Measurements from ENCODE around the gene TNS1. TPM values are rescaled to one million over a fixed set of nuclear protein-coding genes. Genes with fewer than 3 reads are reported as not detected.

Gene TNS1
- total RNA-seq, 3 donors from 2014 or later: 0.50 to 1.2 (median 0.54) TPM

GRCh38 chr2:217834744-217835513, 167.9 kb downstream of the TNS1 start:
- Mint-ChIP-seq H3K4me1 (ENCODE audit: low read depth) (no peaks in the 10 kb centered on the region), H3K36me3 (ENCODE audit: insufficient read depth) (no peaks in the 10 kb centered on the region), H3K4me3 (no peak overlapping the region), H3K27me3 (ENCODE audit: low read depth) (no peaks in the 10 kb centered on the region), H3K9me3 (no peaks in the 10 kb centered on the region)
- no peak for ATAC-seq
- DNase-seq: no peak

- Mint-ChIP-seq H3K4me1 (ENCODE audit: low read depth) (no peaks in the 10 kb centered on the region), H3K9me3 (no peaks in the 10 kb centered on the region), H3K4me3 (no peak overlapping the region), H3K36me3 (ENCODE audit: insufficient read depth) (no peaks in the 10 kb centered on the region), H3K27me3 (ENCODE audit: low read depth) (no peaks in the 10 kb centered on the region)
- no peak for DNase-seq
- ATAC-seq: no peak
These were observed 168.7 kb downstream of the TNS1 start for GRCh38 chr2:217834057-217834620.

GRCh38 chr2:217833439-217833838, 169.4 kb downstream of the TNS1 start:
- ATAC-seq: no peak
- H3K4me3 Mint-ChIP-seq: no peak overlapping the region
- H3K4me1 Mint-ChIP-seq (ENCODE audit: low read depth): no peaks in the 10 kb centered on the region

GRCh38 chr2:217832987-217833386, 169.8 kb downstream of the TNS1 start:
- no peaks in the 10 kb centered on the region for H3K4me1 Mint-ChIP-seq (ENCODE audit: low read depth)
- no peak overlapping the region for H3K4me3 Mint-ChIP-seq
- H3K9me3 Mint-ChIP-seq: no peaks in the 10 kb centered on the region
- no peaks in the 10 kb centered on the region for H3K36me3 Mint-ChIP-seq (ENCODE audit: insufficient read depth)
- ATAC-seq: no peak
- peaks cover 3% of the 10 kb centered on the region for H3K27me3 Mint-ChIP-seq (ENCODE audit: low read depth)
- no peak for DNase-seq

More at GRCh38 chr2:217833439-217833838, 169.4 kb downstream of the TNS1 start:
- H3K9me3 Mint-ChIP-seq: no peaks in the 10 kb centered on the region
- peaks cover 3% of the 10 kb centered on the region for H3K27me3 Mint-ChIP-seq (ENCODE audit: low read depth)
- no peaks in the 10 kb centered on the region for H3K36me3 Mint-ChIP-seq (ENCODE audit: insufficient read depth)
- no peak for DNase-seq

GRCh38 chr2:217832115-217832514, 170.7 kb downstream of the TNS1 start:
- no peak for DNase-seq
- Mint-ChIP-seq H3K27me3 (ENCODE audit: low read depth) (peaks cover 3% of the 10 kb centered on the region), H3K36me3 (ENCODE audit: insufficient read depth) (no peaks in the 10 kb centered on the region), H3K9me3 (no peaks in the 10 kb centered on the region), H3K4me1 (ENCODE audit: low read depth) (no peaks in the 10 kb centered on the region), H3K4me3 (no peak overlapping the region)
- ATAC-seq: no peak

- DNase-seq: no peak
- Mint-ChIP-seq H3K4me3 (no peak overlapping the region), H3K36me3 (ENCODE audit: insufficient read depth) (no peaks in the 10 kb centered on the region), H3K4me1 (ENCODE audit: low read depth) (no peaks in the 10 kb centered on the region), H3K9me3 (no peaks in the 10 kb centered on the region), H3K27me3 (ENCODE audit: low read depth) (peaks cover 4% of the 10 kb centered on the region)
- ATAC-seq: no peak
These were observed 171.5 kb downstream of the TNS1 start for GRCh38 chr2:217831306-217831705.

- H3K36me3 Mint-ChIP-seq (ENCODE audit: insufficient read depth): no peaks in the 10 kb centered on the region
- DNase-seq: no peak
- H3K9me3 Mint-ChIP-seq: no peaks in the 10 kb centered on the region
- H3K4me1 Mint-ChIP-seq (ENCODE audit: low read depth): no peaks in the 10 kb centered on the region
- peaks cover 5% of the 10 kb centered on the region for H3K27me3 Mint-ChIP-seq (ENCODE audit: low read depth)
- H3K4me3 Mint-ChIP-seq: no peak overlapping the region
- ATAC-seq: no peak
These were observed 172.0 kb downstream of the TNS1 start for GRCh38 chr2:217830807-217831206.

- H3K9me3 Mint-ChIP-seq: no peaks in the 10 kb centered on the region
- H3K27me3 Mint-ChIP-seq (ENCODE audit: low read depth): peaks cover 5% of the 10 kb centered on the region
These were observed 172.7 kb downstream of the TNS1 start for GRCh38 chr2:217830061-217830460.

GRCh38 chr2:217829420-217829819, 173.4 kb downstream of the TNS1 start:
- DNase-seq: no peak
- ATAC-seq: no peak
- no peaks in the 10 kb centered on the region for H3K36me3 Mint-ChIP-seq (ENCODE audit: insufficient read depth)
- H3K9me3 Mint-ChIP-seq: no peaks in the 10 kb centered on the region
- no peaks in the 10 kb centered on the region for H3K4me1 Mint-ChIP-seq (ENCODE audit: low read depth)
- peaks cover 5% of the 10 kb centered on the region for H3K27me3 Mint-ChIP-seq (ENCODE audit: low read depth)
- H3K4me3 Mint-ChIP-seq: no peak overlapping the region

More at GRCh38 chr2:217830061-217830460, 172.7 kb downstream of the TNS1 start:
- Mint-ChIP-seq H3K4me3 (no peak overlapping the region), H3K36me3 (ENCODE audit: insufficient read depth) (no peaks in the 10 kb centered on the region), H3K4me1 (ENCODE audit: low read depth) (no peaks in the 10 kb centered on the region)
- no peak for DNase-seq
- no peak for ATAC-seq

- Mint-ChIP-seq H3K4me3 (no peak overlapping the region), H3K27me3 (ENCODE audit: low read depth) (peaks cover 5% of the 10 kb centered on the region), H3K9me3 (no peaks in the 10 kb centered on the region), H3K36me3 (ENCODE audit: insufficient read depth) (no peaks in the 10 kb centered on the region), H3K4me1 (ENCODE audit: low read depth) (no peaks in the 10 kb centered on the region)
- DNase-seq (no peak), ATAC-seq (no peak)
These were observed 174.5 kb downstream of the TNS1 start for GRCh38 chr2:217828336-217828735.

- no peaks in the 10 kb centered on the region for H3K4me1 Mint-ChIP-seq (ENCODE audit: low read depth)
These were observed 175.2 kb downstream of the TNS1 start for GRCh38 chr2:217827430-217828201.

GRCh38 chr2:217826991-217827390, 175.8 kb downstream of the TNS1 start:
- no peak for ATAC-seq
- H3K27me3 Mint-ChIP-seq (ENCODE audit: low read depth): peaks cover 5% of the 10 kb centered on the region
- H3K36me3 Mint-ChIP-seq (ENCODE audit: insufficient read depth): no peaks in the 10 kb centered on the region
- no peaks in the 10 kb centered on the region for H3K9me3 Mint-ChIP-seq
- no peak for DNase-seq
- H3K4me3 Mint-ChIP-seq: no peak overlapping the region
- H3K4me1 Mint-ChIP-seq (ENCODE audit: low read depth): no peaks in the 10 kb centered on the region

More at GRCh38 chr2:217827430-217828201, 175.2 kb downstream of the TNS1 start:
- ATAC-seq (no peak), DNase-seq (no peak)
- no peaks in the 10 kb centered on the region for H3K9me3 Mint-ChIP-seq
- no peaks in the 10 kb centered on the region for H3K36me3 Mint-ChIP-seq (ENCODE audit: insufficient read depth)
- H3K27me3 Mint-ChIP-seq (ENCODE audit: low read depth): peaks cover 5% of the 10 kb centered on the region
- no peak overlapping the region for H3K4me3 Mint-ChIP-seq

- DNase-seq (no peak), ATAC-seq (no peak)
- Mint-ChIP-seq H3K4me3 (no peak overlapping the region), H3K9me3 (no peaks in the 10 kb centered on the region), H3K4me1 (ENCODE audit: low read depth) (no peaks in the 10 kb centered on the region), H3K36me3 (ENCODE audit: insufficient read depth) (no peaks in the 10 kb centered on the region), H3K27me3 (ENCODE audit: low read depth) (peaks cover 5% of the 10 kb centered on the region)
These were observed 176.3 kb downstream of the TNS1 start for GRCh38 chr2:217826520-217826919.

- H3K4me1 Mint-ChIP-seq (ENCODE audit: low read depth): no peaks in the 10 kb centered on the region
- DNase-seq (no peak), ATAC-seq (no peak)
- no peaks in the 10 kb centered on the region for H3K9me3 Mint-ChIP-seq
- no peak overlapping the region for H3K4me3 Mint-ChIP-seq
- H3K36me3 Mint-ChIP-seq (ENCODE audit: insufficient read depth): no peaks in the 10 kb centered on the region
- H3K27me3 Mint-ChIP-seq (ENCODE audit: low read depth): peaks cover 5% of the 10 kb centered on the region
These were observed 177.1 kb downstream of the TNS1 start for GRCh38 chr2:217825469-217826235.

Measured in activated T-cell treated with anti-CD3 and anti-CD28 coated beads, Interleukin-2, amount 50 U/mL, for 4 hours (primary cell).